Stimulated activated CD8-positive, alpha-beta memory T cell treated with anti-CD3 and anti-CD28 coated beads, Interleukin-7, amount 100 ng/mL, for 48 hours (primary cell): ENCODE results near the gene MED27.

Experiments used
- DNase-seq, 2 donors: peaks; one replicate each; pipeline ENCODE4 v3.0.0-alpha.2; 2020; ENCODE audit warnings: low read depth in 1 of 2; ENCODE audit errors: extremely low read depth in 1 of 2

The MED27 gene

DNA sequence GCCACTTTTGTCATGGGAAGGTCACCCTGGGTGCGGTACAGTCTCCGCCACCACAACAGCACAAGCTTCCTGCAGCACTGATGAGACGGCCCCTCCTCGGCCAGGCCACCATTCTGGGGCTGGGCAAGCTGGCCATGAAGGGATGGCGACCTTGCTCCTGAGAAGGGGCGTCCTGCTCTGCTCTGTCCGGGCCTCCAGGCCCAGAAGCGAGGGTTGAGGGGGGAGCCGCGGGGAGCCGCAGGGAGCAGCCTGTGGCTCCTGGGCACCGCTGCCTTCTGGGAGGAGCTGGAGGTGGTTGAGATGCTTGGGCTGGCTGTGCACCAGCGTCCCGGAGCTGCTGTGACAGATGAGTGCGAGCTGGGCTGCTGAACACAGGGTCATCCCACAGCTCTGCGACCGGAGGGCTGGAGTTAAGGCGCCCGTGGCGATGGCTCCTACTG is 255.5 kb downstream of the MED27 start:
- DNase-seq: no peak

DNA sequence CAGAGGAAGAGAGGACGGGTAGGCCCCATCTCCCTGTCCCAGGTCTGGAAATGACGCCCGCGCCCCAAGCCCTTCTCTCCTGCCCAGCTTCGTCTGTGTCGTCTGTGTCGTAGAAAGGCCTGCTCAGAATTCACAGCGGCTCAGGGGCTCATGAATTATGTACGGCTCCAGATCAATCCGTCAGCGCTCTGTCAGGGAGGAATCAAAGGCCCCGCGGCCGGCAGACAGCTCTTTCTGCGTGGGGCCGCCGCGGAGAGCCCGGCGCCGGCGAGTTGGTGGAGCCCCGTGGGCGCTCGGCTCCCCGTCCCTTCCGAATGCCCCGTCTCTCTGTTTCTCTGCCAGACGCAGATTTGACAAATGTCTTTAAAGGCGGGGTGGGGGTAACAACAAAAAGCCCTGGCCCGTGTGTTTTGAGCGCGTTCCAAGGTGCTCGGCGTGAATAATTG is 255.9 kb downstream of the MED27 start:
- DNase-seq: no peak

DNA sequence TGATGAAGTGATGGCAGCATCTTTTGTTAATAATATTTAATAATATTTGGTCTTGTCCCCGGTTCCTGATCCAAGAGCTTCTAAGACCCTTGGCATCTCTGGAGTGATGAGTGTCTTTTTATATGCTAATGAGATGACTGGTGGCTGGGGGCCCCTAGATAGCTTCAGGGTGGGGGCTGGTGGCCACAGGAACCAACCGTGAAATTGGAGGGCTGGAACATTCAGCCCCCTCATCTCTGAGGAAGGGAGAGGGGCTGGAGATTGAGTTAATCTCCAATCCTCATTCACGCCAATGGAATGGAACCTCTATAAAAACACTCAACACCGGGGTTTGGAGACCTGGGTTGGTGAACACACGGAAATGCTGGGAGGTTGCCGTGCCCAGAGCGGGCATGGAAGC is 261.6 kb downstream of the MED27 start:
- no peak for DNase-seq

DNA sequence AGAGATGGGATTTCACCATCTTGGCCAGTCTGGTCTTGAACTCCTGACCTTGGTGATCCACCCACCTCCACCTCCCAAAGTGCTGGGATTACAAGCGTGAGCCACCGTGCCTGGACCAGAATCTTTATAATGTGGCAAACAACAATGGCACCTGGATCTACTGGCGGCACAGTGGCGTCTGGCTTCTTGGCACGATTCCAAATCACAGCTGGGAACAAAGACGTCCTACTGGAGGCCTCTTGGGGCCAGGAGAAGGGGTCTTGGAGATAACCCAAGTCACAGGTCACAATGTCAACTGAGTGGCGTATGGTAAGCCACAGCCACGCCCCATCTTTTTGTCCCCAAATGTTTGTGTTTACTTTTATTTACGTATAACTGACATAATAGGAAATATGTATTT is 262.0 kb downstream of the MED27 start:
- DNase-seq: no peak

DNA sequence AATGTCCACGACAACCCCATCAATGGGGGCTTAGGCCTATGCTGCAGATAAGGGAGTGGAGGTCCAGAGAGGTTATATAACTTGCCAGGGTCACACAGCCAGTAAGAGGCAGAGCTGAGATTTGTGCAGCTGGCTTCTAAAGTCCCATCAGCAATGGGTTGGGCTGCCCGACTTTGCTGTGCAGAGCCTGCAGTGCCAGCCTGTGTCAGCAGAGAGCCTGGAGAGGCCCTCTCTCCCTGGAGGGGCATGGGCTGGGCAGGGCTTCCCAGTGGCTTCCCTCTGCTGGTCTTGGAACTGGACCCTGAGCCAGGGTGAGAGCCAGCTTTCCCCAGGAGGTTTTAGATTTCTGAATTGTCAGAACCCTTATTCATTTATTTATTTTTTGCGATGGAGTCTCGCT is 262.6 kb downstream of the MED27 start:
- DNase-seq: no peak

DNA sequence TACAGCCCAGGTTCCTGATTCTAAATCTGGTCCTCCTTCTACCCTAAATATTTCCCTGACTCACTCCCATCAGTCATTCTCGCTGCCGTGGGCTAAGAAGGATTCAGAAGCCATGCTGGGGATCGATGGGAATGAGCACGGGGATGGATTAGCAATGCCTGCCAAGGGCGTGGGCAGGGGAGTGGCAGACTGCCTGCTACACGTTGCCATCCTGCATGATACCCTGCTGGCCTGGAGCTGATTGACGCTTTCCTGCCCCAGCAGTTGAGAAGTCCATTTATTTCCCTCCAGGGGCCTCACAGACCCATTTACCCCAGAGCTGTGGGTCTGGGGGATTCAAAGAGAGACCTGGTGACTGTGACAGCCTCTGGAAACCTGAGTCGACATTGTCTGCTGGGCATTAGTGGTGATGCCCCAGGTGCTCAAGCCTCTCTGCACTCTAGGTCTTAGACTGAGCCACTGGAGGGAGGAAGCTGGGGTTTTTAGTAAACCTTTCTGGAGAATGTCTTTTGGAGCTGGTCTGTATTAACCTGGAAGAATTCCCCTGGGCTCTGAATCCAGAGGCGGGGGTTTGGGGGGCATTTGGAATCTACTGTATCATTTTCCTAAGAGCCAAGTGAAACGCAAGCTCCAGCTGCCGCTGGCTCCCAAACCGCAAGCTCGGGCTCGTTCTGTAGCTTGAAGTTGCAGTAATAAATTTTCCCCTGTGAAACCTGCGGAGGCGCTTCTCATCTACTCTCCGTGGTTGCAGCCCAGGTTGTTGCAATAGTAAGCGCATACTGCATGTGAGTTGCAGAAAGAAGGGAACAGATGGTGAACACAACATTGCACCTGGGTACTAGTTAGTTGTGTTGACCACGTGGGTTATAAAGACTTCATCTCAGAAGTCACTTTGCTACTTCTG is 263.4 kb downstream of the MED27 start:
- no peak for DNase-seq

DNA sequence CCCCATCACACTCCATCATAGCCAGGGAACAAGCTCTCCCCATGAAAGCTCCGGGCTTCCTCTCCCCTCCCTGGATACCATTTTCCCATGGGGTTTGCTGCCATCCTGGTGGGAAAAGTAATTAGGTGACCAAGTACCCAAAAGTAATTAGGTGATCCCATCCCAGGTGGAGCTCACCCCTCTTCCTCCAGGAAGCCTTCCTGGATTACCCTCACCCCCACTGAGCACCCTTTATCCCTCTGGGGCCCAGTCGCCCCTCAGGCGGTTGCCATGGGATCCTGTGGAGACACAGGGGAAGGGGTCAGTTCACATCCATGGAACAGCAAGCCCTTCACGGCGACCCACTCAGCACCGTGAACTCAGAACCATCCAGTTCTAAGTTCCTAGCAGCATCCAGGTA is 265.0 kb downstream of the MED27 start:
- no peak for DNase-seq

DNA sequence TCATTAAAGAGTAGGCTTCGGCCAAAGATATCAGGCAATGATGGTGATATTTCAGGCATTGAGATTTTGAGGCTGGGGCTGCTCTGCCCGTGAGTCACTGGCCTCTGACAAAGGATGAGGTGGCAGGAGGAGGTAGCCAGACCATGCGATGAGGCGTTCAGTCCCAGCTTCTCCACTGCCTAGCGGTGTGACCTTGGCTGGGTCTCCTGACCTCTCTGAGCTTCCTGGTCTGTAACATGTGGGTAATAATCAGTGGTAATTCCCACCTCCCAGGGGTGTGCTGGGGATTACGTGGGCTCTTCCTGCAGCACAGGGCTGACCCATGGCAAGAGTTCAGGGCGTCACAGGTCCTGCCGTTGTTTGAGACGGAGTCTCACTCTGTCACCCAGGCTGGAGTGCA is 266.6 kb downstream of the MED27 start:
- no peak for DNase-seq

DNA sequence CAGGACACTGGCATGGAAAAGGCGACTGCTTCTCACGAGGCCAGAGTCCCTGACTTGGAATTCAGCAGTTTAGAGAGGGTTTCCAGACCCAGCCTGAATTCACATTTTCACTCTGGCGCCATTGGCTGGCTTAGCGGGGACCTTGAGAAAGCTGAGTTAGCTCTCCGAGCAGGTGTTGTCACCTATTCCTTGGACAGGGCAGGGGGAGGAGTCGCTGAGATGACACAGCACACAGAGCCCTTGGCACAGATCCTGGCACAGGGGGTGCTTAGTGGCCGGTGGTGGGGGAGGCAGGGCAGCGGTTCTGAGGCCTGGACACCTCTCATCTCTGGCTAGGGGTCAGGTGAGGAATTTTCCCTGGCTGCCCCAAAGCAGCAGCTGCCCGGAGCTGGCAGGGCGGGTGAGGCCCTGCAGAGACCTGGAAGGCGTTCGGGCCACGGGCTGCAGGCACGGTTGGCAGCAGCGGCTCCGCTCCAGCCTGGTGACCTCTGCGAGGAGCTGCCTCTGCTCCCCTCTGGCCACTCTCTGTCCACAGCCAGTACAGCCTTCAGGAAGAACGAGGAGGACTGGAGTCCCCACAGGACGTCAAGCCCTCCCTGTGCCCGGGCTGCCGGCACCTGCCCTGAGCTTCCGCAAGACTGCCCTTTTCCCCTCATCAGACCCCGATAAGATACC is 267.4 kb downstream of the MED27 start:
- no peak for DNase-seq

DNA sequence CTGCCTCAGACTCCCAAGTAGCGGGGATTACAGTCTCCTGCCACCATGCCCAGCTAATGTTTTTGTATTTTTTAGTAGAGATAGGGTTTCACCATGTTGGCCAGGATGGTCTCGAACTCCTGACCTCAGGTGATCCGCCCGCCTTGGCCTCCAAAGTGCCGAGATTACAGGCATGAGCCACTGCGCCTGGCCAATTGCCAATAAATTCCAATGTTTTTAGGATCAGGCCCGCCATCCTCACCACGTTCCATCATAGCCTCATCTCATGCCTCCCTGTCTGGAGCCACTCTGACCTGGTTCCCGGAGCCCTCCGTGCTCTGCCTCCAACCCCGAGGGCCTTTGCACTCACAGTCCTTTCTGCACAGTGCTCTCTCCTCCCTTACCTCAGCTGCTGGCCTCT is 268.3 kb downstream of the MED27 start:
- DNase-seq: no peak

DNA sequence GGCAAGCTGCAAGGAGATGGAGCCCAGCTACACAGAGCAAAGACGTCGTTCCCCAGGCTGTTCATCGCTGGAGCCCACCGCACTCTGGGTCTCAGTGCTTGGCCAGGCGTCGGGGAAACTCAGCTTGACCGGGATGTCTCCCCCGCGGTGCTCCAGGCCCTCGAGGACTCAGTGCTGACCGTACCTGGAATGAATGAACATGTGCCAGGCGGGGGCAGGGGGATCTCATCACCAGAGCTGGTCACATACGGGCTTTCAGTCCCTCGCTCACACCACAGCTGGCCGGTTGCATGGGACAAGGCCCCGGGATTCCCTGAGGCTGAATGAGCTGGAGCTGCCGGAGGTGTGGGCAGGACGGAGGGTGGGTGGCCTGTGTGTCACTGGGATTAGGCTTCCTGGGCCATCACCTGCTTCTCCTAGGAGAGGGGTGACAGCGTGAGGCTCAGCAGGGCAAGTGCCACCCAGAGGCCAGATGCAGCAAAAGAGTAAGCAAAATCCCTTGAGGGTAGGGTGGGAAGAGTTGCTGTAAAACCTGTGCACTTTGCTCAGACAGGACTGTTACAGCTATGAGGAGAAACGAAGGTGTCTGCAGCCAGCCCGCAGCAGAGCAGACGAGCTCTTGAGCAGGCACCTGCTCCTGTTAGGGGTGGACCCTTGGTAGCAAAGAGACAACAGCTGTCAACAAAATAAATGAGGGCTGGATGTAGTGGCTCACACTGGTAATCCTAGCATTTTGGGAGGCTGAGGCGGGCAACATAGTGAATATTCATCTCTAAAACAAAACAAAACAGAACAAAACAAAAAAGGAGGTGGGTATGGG is 269.1 kb downstream of the MED27 start:
- DNase-seq: no peak
